ENCODE results near the gene PRKD1. TPM values are rescaled to one million over a fixed set of nuclear protein-coding genes. Genes with fewer than 3 reads are reported as not detected.

PRKD1 gene
- total RNA-seq, 1 experiment from 2014 or later = 2.7 TPM

DNA sequence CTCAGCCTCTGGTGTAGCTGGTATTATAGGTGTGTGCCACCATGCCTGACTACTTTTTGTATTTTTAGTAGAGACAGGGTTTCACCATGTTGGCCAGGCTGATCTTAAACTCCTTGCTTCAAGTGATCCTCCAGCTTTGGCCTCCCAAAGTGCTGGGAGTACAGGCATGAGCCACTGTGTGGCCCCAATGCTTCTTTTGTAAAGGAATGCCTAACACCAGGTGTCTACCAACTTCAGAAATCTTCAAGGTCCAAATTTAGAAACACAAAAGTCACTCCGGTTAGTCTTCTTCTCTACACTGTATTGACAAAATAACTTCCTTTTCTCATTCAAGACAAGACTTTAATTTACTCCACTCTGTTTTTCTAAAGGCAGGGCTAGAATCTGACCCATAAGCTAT lies 188.7 kb downstream of the PRKD1 start:
- no peak overlapping the region for H3K4me2 ChIP-seq (ENCODE audit: insufficient read depth, insufficient read length, low read length)
- TF ChIP-seq, protein P1, sequence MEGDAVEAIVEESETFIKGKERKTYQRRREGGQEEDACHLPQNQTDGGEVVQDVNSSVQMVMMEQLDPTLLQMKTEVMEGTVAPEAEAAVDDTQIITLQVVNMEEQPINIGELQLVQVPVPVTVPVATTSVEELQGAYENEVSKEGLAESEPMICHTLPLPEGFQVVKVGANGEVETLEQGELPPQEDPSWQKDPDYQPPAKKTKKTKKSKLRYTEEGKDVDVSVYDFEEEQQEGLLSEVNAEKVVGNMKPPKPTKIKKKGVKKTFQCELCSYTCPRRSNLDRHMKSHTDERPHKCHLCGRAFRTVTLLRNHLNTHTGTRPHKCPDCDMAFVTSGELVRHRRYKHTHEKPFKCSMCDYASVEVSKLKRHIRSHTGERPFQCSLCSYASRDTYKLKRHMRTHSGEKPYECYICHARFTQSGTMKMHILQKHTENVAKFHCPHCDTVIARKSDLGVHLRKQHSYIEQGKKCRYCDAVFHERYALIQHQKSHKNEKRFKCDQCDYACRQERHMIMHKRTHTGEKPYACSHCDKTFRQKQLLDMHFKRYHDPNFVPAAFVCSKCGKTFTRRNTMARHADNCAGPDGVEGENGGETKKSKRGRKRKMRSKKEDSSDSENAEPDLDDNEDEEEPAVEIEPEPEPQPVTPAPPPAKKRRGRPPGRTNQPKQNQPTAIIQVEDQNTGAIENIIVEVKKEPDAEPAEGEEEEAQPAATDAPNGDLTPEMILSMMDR (conservative IDR thresholded peaks at IDR 0.05) = no peak
- H3K36me3 Mint-ChIP-seq (ENCODE audit: insufficient read depth in 1 of 3, low read depth in 3 of 3) = peaks cover 0 to 4% (median 0%) of the 10 kb centered on the region in 3 experiments; a peak in 1 of 7 replicates

More for the DNA sequence above, 188.7 kb downstream of the PRKD1 start:
- WGBS (ENCODE audit: extremely low coverage, insufficient read length, low lambda C conversion rate) = no CpG with 5 or more reads among the region's 1 CpG
- no peak for DNase-seq
- H3K9ac ChIP-seq (ENCODE audit: extremely low read depth, insufficient read length, low read length) = no peak overlapping the region
- H3K23ac ChIP-seq (ENCODE audit: insufficient read length, low read depth, low read length) = no peak overlapping the region
- no peak overlapping the region for H4K8ac ChIP-seq (replicated peaks; ENCODE audit: insufficient read length, low read depth, low read length)
- H2BK15ac ChIP-seq (ENCODE audit: low read depth, low read length) = no peak overlapping the region
- H3K18ac ChIP-seq (ENCODE audit: insufficient read length, low read depth, low read length) = no peak overlapping the region
- H3K9me3 ChIP-seq (ENCODE audit: control insufficient read depth, low read depth, low read length) = no peaks in the 10 kb centered on the region
- no peak overlapping the region for H3T11ph ChIP-seq (ENCODE audit: low read length)
- peaks cover 33 to 34% of the 10 kb centered on the region in 2 experiments for H3K4me1 Mint-ChIP-seq
- H3K27ac ChIP-seq (ENCODE audit: insufficient read length, low read depth, low read length) = no peak overlapping the region
- H3K27me3 ChIP-seq (ENCODE audit: insufficient read depth, low read length) = no peaks in the 10 kb centered on the region
- H2AK5ac ChIP-seq (ENCODE audit: insufficient read length, low read length) = no peak overlapping the region
- H3K23me2 ChIP-seq (ENCODE audit: insufficient read length, low read depth, low read length, poor library complexity, severe bottlenecking) = no peaks in the 10 kb centered on the region
- no peak overlapping the region for H3K14ac ChIP-seq (ENCODE audit: insufficient read depth, low read length)
- H2BK5ac ChIP-seq (ENCODE audit: insufficient read length, low read length) = no peak overlapping the region
- peak overlapping the region in 2 of 3 experiments; percentile 55 to 83; a peak in 4 of 7 replicates for H3K27ac Mint-ChIP-seq
- no peaks in the 10 kb centered on the region; the same call in 1 of the 2 replicates for H3K4me1 ChIP-seq (ENCODE audit: insufficient read depth, low read length)
- H2BK12ac ChIP-seq (ENCODE audit: insufficient read length, low read depth, low read length) = no peak overlapping the region
- no peaks in the 10 kb centered on the region for H3K79me1 ChIP-seq (ENCODE audit: insufficient read depth, low read depth, low read length, poor library complexity, severe bottlenecking)
- no peaks in the 10 kb centered on the region for H3K27me3 Mint-ChIP-seq (ENCODE audit: low read depth)
- no peaks in the 10 kb centered on the region for H4K20me1 ChIP-seq (ENCODE audit: control insufficient read depth, insufficient read depth, insufficient read length)
- H2BK120ac ChIP-seq (ENCODE audit: low read depth, low read length, poor library complexity, severe bottlenecking) = no peak overlapping the region
- H4K91ac ChIP-seq (ENCODE audit: insufficient read length, low read depth, low read length) = no peak overlapping the region
- no peak overlapping the region for H4K5ac ChIP-seq (ENCODE audit: insufficient read length, low read depth, low read length)
- H3K4ac ChIP-seq (ENCODE audit: low read depth, low read length) = no peak overlapping the region
- no peaks in the 10 kb centered on the region for H3K79me2 ChIP-seq (ENCODE audit: insufficient read depth, low read length)
- 0 out of 5 replicates have a peak overlapping the region, but pooled peaks of 1 of the 2 experiments have one; percentile 0 for H3K4me3 Mint-ChIP-seq
- no peak overlapping the region for H2BK20ac ChIP-seq (ENCODE audit: low read depth, low read length, poor library complexity, severe bottlenecking)
- H3K9me3 Mint-ChIP-seq = no peaks in the 10 kb centered on the region
- no peak overlapping the region for H3K56ac ChIP-seq (ENCODE audit: insufficient read length, low read depth, low read length)
- H2AFZ ChIP-seq (ENCODE audit: low read length) = no peak overlapping the region
